Stimulated activated naive CD8-positive, alpha-beta T cell treated with anti-CD3 and anti-CD28 coated beads, Interleukin-15, amount 100 ng/mL, for 72 hours (primary cell): ENCODE measurements around the gene TEX44.
"Not testable (repeated sequence)": the region's sequence is repeated elsewhere in the genome, so short reads cannot be mapped to it uniquely, and the experiment has no call there.

Experiments used
- ATAC-seq: fragments of 150-1000 bp; cut with Tn5 transposase; 2 replicates; pipeline ENCODE4 v1.10.0; 2021; ENCODE audit warnings: mild to moderate bottlenecking, moderate library complexity
- DNase-seq, 2 donors: peaks; one replicate each; pipeline ENCODE4 v3.0.0; 2021 to 2022
- H3K27ac Mint-ChIP-seq, 2 donors: one replicate each; pipeline ENCODE4 v1.8.0; 2022; ENCODE audit warnings: mild to moderate bottlenecking in 2 of 2, mixed read lengths in 2 of 2, moderate library complexity in 2 of 2
- H3K27me3 Mint-ChIP-seq: one replicate; pipeline ENCODE4 v1.8.0; 2022; ENCODE audit warnings: mixed read lengths
- H3K4me1 Mint-ChIP-seq: one replicate; pipeline ENCODE4 v1.8.0; 2022; ENCODE audit warnings: mild to moderate bottlenecking, mixed read lengths
- H3K4me3 Mint-ChIP-seq, 2 donors: one replicate each; pipeline ENCODE4 v1.8.0; 2022; ENCODE audit warnings: mild to moderate bottlenecking in 2 of 2, mixed read lengths in 2 of 2, moderate library complexity in 1 of 2
- H3K9me3 Mint-ChIP-seq, 2 donors: one replicate each; pipeline ENCODE4 v1.8.0; 2022; ENCODE audit warnings: mixed read lengths in 2 of 2

Gene TEX44

DNA sequence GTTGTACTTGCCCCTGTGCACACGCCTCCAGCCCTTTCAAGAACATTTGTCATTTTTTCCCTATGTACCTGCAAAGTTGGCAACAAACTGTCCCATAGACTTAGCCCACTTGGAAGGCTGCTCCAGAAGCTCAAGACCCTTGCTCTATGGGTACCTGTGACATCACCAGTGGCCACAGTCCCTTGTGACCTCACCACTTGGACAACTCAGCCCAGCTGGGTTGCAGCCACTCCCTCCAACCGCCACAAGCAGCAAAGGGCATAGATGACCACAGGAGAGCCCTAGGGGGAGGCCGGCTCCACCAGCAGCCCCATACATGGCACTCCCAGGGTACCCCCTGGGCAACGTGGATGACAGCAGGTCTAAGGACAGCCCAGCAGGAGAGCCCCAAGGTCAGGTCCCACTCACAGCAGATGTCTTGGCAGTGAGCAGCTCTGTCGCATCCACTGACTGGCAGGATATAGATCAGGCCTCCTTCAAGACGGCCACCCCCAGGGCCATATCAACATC lies at the start of gene TEX44:
Gene TEX44, plus strand, starts transcription at position 229 of the 510 bp plus-strand sequence. Its CDS starts 88 bp downstream, at position 317.
- H3K9me3 Mint-ChIP-seq, result no peaks in the 10 kb centered on the region
- H3K4me1 Mint-ChIP-seq, result no peaks in the 10 kb centered on the region
- ATAC-seq (no peak), DNase-seq (no peak)
- H3K27me3 Mint-ChIP-seq, result no peaks in the 10 kb centered on the region
- no peak within 1 kb of the TSS for H3K4me3 Mint-ChIP-seq
- H3K27ac Mint-ChIP-seq, result no peak within 1 kb of the TSS

DNA sequence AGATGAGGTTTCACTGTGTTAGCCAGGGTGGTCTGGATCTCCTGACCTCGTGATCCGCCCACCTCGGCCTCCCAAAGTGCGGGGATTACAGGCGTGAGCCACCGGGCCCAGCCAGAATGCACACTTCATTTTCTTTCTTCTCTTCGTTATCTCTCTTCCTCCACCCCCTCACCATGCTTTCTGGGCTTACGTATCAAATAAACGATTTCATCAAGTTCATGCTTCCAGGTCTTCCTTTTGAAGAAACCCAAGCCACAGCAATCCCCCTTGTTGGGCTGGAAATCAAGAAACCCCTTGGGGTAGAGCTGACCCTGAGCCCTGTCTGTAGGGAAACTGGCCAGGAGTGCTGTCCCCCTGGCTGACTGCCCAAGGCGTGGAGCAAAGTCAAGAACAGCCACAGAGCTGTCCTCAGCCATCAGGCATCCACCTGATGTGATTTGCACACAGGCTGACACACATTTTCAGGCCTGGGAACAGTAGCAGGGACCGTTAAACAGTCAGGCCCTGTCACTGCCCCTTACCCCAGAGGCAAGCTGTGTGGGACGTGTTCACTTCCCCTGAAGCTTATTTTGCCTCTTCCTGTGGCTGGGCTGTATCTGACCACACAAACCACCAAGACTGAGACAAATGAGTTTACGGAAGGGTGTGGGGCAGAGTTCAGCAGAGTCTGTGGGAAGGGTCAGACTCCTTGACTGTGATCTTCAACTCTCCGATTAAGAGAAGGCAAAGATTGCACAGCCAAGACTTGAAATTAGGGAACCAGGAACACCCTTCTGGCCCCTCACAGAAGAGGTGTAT lies 47.4 kb upstream of the TEX44 start:
- peaks cover 8% of the 10 kb centered on the region for H3K27me3 Mint-ChIP-seq
- DNase-seq (peak; percentile 72 to 85), ATAC-seq (peak; percentile 100)
- peak overlapping the region; percentile 85 to 88 for H3K27ac Mint-ChIP-seq
- H3K4me1 Mint-ChIP-seq, result peaks cover 27% of the 10 kb centered on the region
- peaks cover 12 to 17% of the 10 kb centered on the region in 2 donors for H3K9me3 Mint-ChIP-seq
- peak overlapping the region; percentile 82 for H3K4me3 Mint-ChIP-seq

DNA sequence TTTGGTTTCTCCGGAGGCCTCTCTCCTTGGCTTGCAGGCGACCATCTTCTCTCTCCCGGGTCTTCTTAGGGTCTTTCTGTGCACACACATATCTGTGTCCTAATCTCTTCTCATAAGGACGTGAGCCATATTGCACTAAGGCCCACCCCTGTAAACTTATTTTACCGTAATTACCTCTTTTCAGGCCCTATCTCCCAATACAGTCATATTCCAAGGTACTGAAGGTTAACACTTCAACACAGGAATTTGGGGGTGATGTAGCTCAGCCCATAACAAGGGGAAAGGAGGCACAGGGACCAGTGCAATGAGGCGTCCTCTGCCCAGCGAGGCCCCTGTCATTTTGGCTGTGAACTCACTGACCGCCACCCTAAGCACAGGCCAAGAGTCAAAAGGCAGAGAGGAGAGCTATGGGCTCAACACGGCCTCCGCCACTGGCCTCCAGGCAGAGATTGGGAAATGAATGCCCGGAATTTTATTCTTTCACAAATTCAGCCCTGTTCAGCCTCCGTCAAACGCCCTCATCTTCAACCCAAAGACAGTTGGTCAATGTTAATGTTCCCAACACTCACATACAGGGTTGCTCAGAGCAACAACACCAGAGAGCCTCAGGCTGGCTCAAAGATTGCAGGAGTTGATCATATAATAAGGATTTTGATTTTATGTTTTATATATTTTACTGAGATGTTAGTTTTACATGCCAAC lies 46.5 kb upstream of the TEX44 start:
- Mint-ChIP-seq H3K27me3 (peaks cover 8% of the 10 kb centered on the region), H3K9me3 (peaks cover 11 to 17% of the 10 kb centered on the region in 2 donors), H3K4me1 (peaks cover 27% of the 10 kb centered on the region), H3K4me3 (peak overlapping the region; percentile 82), H3K27ac (no peak overlapping the region)
- ATAC-seq (no peak), DNase-seq (no peak)

DNA sequence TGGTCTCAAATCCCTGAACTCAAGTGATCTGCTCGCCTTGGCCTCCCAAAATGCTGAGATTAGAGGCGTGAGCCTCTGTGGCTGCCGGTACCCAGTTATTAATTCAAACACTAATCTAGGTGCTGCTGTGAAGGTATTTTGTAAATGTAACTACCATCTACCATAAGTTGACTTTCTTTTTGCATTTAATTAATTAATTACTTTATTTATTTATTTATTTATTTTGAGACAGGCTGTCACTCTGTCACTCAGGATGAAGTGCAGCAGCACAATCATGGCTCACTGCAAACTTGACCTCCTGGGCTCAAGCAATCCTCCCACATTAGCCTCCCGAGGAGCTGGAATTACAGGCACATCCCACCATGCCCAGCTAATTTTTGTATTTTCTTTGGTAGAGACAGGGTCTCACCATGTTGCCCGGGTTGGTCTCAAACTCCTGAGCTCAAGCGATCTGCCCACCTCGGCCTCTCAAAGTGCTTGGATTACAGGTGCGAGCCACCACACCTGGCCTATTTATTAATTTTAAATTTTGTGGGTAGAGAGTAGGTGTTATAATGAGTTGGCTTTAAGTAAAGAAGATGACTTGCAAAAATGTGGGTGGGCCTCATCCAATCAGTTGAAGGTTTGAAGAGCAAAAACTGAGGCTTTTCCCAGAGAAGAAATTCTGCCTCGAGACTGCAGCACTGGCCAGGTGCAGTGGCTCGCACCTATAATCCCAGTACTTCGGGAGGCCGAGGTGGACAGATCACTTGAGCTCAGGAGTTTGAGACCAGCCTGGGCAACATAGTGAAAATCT lies 45.2 kb upstream of the TEX44 start:
- peaks cover 5 to 14% of the 10 kb centered on the region in 2 donors for H3K9me3 Mint-ChIP-seq
- H3K27me3 Mint-ChIP-seq, result peaks cover 8% of the 10 kb centered on the region
- no peak for ATAC-seq
- H3K4me1 Mint-ChIP-seq, result peaks cover 27% of the 10 kb centered on the region
- DNase-seq, result no peak
- H3K4me3 Mint-ChIP-seq, result no peak overlapping the region
- H3K27ac Mint-ChIP-seq, result no peak overlapping the region

DNA sequence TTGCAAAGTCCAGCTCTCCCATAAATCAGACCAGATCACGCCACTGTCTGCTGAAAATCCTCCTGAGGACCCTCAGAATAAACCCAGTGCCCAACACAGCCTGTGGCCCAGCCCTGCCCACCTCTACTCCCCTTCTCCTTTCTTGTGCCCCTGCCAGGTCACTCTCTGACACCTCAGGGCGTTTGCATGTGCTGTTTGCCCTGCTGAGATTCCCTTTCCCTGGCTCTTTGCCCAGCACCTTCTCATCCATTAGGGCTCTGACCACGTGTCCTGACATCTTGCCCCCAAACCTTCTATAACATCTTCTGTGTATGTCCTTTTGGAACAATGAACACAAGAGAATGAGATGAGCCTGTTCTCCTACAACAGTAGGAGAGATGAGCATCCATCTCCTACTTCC lies 43.9 kb upstream of the TEX44 start:
- Mint-ChIP-seq H3K9me3 (peaks cover 13 to 14% of the 10 kb centered on the region in 2 donors), H3K27me3 (peaks cover 8% of the 10 kb centered on the region), H3K27ac (peak overlapping the region in 1 of 2 donors; percentile 15), H3K4me1 (peaks cover 27% of the 10 kb centered on the region), H3K4me3 (no peak overlapping the region)
- DNase-seq (no peak), ATAC-seq (no peak)

DNA sequence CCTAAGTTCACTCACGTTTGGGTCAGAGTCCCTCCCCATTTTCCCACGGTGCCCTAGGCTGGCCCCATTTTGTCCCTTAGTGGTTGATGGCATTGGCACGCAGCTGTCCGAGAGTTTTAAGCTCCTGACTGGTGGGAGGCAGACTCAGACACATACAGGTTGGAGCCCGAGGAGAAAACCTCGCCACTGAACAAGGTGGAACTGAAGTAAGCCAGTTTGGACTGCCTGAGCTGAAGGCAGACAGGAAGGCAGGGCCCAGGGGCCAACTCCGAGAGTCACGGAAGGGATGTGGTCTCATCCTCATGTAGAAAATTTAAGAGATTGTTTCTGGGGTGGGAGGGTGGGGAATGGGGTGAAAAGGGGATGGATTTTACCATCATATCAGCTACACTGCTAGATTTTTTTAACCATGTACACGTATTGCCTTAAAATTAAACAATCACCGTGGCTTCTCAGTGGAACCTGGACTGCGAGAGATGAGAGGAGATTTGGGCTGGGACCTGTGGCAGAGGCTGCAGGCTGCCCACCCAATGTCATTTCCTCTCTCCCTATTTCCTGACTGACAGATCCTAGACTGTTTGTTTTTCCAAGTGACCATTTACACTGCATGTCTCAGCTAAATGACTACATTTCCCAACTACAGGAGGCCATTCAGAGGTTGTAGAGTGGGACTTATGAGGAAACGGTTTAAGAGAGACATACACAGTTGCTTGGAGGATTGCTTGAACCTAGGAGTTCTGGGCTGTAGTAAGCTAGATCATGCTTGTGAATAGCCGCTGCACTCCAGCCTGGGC lies 43.0 kb upstream of the TEX44 start:
- no peak for ATAC-seq
- Mint-ChIP-seq H3K27ac (no peak overlapping the region), H3K27me3 (peaks cover 8% of the 10 kb centered on the region), H3K4me1 (peaks cover 29% of the 10 kb centered on the region), H3K9me3 (peaks cover 13 to 14% of the 10 kb centered on the region in 2 donors), H3K4me3 (no peak overlapping the region)
- no peak for DNase-seq

DNA sequence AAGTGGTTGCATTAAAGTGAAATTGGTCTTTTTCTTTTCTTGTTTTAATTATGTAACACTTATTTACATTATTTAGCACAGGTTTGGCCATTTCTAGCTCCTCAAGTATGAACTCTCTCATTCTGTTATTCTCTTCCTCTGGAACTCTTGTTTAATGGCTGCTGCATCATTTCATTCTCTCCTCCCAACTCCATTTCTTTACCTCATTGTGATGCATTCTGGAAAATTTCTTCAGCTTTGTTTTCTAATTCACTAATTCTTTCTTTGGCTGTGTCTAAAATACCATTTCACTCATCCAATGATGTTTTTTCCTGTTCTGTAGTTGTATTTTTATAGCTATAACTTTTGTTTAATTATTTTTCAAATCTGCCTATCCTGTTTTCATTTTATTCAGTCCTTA lies 39.9 kb upstream of the TEX44 start:
- DNase-seq (no peak), ATAC-seq (no peak)
- peaks cover 24% of the 10 kb centered on the region for H3K4me1 Mint-ChIP-seq
- H3K27me3 Mint-ChIP-seq, result peaks cover 8% of the 10 kb centered on the region
- H3K9me3 Mint-ChIP-seq, result peaks cover 13 to 14% of the 10 kb centered on the region in 2 donors
- no peak overlapping the region for H3K27ac Mint-ChIP-seq
- H3K4me3 Mint-ChIP-seq, result no peak overlapping the region

DNA sequence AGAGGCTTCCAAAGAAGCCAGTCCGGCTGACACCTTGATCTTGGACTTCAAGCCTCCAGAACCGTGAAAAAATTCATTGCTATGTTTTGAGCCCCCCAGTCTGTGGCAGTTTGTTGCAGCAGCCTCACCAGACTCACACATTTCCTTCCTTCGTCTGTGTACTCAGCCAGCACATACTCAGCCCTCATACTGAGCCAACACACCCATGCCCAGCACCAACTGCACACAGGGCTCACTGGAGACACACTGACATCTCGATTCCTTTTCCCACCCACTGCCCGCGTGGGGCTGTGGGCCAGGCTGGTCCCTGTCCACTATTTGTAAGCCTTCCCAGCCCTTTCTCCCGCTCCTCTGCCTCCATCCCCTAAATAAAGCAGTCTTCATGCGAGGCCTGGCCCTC lies 38.3 kb upstream of the TEX44 start:
- peaks cover 13 to 14% of the 10 kb centered on the region in 2 donors for H3K9me3 Mint-ChIP-seq
- DNase-seq (no peak), ATAC-seq (no peak)
- H3K27me3 Mint-ChIP-seq, result no peaks in the 10 kb centered on the region
- peaks cover 22% of the 10 kb centered on the region for H3K4me1 Mint-ChIP-seq
- H3K27ac Mint-ChIP-seq, result no peak overlapping the region
- H3K4me3 Mint-ChIP-seq, result no peak overlapping the region

DNA sequence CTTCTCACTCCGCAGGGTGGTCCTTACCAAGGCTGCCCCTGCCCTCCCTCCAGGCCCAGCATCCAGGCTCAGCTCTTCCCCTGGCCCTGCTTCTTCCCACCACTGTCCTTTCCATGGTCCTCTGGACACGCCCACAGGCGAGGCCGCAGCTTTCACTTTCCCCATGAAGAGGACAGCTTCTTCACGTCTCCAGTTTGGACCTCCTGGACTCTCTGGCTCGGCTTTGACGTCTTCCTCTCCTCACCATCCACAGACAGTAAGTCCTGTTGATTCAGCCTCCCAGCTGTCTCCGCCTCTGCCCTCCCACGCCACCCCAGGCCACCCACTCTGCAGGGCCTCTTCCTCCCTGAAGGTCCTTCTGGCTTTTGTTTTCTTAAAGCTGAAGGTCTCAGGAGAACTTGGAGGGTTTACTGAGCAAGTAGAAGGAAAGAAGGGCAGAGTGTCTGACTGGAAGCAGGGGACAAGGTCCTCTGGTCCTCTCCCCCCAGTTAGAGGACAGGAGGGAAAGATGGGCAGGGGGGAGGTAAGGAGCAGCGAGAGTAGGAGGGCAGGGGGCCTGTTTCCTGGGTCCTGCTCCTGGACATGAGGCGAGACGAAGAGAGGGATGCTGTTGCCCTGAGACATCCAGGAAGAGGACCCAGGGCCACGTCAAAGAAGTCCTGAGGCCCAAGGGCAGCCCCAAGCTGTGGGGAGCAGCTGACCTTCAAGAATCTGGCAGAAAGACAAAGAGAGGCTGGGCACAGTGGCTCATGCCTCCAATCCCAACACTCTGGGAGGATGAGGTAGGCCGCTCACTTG lies 37.7 kb upstream of the TEX44 start:
- ATAC-seq (no peak), DNase-seq (no peak)
- Mint-ChIP-seq H3K4me3 (no peak overlapping the region), H3K27ac (peak overlapping the region in 1 of 2 donors; percentile 3), H3K9me3 (peaks cover 13 to 14% of the 10 kb centered on the region in 2 donors), H3K27me3 (no peaks in the 10 kb centered on the region), H3K4me1 (peaks cover 20% of the 10 kb centered on the region)

DNA sequence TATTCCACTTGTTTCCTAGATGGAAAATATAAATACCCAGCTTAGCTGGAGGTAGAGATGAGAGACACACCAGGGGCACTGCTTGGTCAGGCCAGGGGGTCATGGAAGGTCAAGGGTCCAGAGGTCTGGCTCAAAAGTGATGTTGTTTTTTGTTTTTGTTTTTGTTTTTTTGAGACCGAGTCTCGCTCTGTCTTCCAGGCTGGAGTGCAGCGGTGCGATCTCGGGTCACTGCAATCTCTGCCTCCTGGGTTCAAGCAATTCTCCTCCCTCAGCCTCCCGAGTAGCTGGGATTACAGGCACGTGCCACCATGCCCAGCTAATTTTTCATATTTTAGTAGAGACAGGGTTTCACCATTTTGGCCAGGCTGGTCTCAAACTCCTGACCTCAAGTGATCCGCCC lies 36.2 kb upstream of the TEX44 start:
- Mint-ChIP-seq H3K4me1 (peaks cover 20% of the 10 kb centered on the region), H3K9me3 (peaks cover 13 to 14% of the 10 kb centered on the region in 2 donors)
- H3K27me3 Mint-ChIP-seq, DNase-seq, ATAC-seq, H3K27ac Mint-ChIP-seq, H3K4me3 Mint-ChIP-seq: not testable (repeated sequence)

DNA sequence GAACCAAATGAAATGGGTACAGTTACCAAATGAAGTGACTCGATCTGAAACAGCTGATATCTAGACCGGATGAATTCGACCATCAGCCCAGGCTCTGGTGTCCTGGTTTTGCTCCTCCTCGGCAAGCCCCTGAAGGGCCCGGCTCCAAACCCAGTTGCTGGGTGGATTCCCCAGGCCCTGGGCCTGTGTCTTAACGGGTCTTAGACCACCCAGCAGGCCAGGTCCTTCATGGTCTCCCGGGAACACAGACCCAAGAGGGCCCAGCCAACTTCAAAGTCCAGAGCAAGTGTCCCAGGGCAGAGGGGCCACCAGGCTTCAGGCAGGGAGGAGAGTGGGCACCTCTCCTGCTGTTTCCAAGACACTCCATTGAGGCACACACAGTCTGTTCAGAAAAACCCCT lies 35.7 kb upstream of the TEX44 start:
- H3K27ac Mint-ChIP-seq, result no peak overlapping the region

DNA sequence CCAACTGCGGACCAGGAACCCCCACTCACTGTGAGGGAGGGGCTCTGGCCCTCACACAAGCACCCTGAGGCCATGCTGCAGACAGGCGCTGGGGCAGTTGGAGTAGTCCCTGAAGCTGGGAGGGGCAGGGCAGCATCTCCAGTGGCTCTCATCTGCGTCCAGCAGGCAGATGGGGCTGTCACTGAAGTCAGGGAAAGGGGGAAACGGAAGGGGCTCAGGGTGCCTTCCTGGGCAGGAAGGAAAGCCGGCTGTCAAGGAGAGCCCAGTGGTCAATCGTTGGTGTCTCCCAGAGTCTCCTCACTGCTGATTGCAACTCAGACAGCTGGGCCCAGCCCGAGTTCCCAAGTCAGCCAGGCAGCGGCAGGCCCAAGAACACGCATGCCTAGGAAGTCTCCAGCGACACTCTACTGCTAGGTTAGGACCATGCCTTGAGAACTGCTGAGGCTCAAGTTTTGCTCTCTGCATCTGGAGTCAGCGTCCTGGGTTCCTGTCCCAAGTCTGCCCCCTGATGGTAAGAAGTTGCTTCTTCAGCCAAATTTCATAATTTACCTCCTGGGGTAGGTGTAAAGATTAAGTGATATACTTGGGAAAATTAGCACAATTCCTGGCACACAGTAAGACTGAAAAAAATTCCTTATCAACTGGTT lies 35.0 kb upstream of the TEX44 start:
- ATAC-seq (peak; percentile 95), DNase-seq (peak; percentile 56 to 59)
- Mint-ChIP-seq H3K4me1 (peaks cover 20% of the 10 kb centered on the region), H3K9me3 (peaks cover 10 to 11% of the 10 kb centered on the region in 2 donors), H3K27me3 (no peaks in the 10 kb centered on the region), H3K27ac (no peak overlapping the region), H3K4me3 (no peak overlapping the region)

More for the DNA sequence above, 35.7 kb upstream of the TEX44 start:
- Mint-ChIP-seq H3K4me1 (peaks cover 20% of the 10 kb centered on the region), H3K27me3 (no peaks in the 10 kb centered on the region), H3K4me3 (no peak overlapping the region), H3K9me3 (peaks cover 13 to 14% of the 10 kb centered on the region in 2 donors)
- ATAC-seq (no peak), DNase-seq (no peak)

DNA sequence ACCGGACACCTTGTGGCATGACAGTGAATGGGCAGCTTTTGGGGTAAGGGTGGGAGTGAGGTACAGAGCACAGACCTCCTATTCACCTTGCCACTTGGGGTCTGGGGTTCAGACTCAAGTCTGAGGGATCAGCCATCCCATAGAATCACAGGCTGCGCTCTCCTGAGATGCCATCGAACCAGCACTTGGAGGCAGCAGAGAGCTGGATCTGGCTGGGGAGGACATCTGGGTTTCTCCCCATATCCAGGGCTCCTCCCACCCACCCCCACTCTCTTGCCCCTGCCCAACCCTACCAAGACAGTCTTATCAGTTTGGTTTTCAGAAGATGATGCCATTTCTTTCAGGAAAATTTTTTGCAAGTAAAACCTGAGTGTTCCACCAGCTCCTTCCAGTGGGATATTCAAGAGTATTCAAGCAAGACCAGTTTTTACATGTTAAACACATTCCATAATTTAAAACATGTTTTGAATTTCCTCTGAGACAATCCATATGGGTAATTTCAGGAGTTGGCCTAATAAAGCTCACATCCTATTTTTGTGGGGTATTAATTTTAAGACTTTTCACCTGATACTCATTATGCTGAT lies 29.2 kb upstream of the TEX44 start:
- H3K9me3 Mint-ChIP-seq, result no peaks in the 10 kb centered on the region
- no peaks in the 10 kb centered on the region for H3K27me3 Mint-ChIP-seq
- DNase-seq, result peak; percentile 18 to 55
- H3K4me1 Mint-ChIP-seq, result peaks cover 2% of the 10 kb centered on the region
- no peak overlapping the region for H3K27ac Mint-ChIP-seq
- H3K4me3 Mint-ChIP-seq, result no peak overlapping the region
- ATAC-seq, result peak; percentile 89
